ENCODE measurements around the gene TMEM201.

Gene TMEM201

GRCh38 chr1:9600861-9601834, 12.4 kb downstream of the TMEM201 start:
- no peak for DNase-seq (ENCODE audit: low spot score)

- DNase-seq (ENCODE audit: low spot score), result no peak
Observed at GRCh38 chr1:9601942-9602793, 13.5 kb downstream of the TMEM201 start.

GRCh38 chr1:9602794-9603167, 14.1 kb downstream of the TMEM201 start:
- no peak for DNase-seq (ENCODE audit: low spot score)

GRCh38 chr1:9603307-9603706, 14.6 kb downstream of the TMEM201 start:
- DNase-seq (ENCODE audit: low spot score), result no peak

- DNase-seq (ENCODE audit: low spot score), result no peak
Observed at GRCh38 chr1:9603766-9604753, 15.3 kb downstream of the TMEM201 start.

- no peak for DNase-seq (ENCODE audit: low spot score)
Observed at GRCh38 chr1:9604836-9605235, 16.1 kb downstream of the TMEM201 start.

GRCh38 chr1:9605946-9606455, 17.3 kb downstream of the TMEM201 start:
- DNase-seq (ENCODE audit: low spot score), result no peak

- no peak for DNase-seq (ENCODE audit: low spot score)
Observed at GRCh38 chr1:9606458-9606857, 17.7 kb downstream of the TMEM201 start.

- no peak for DNase-seq (ENCODE audit: low spot score)
Observed at GRCh38 chr1:9606948-9607347, 18.2 kb downstream of the TMEM201 start.

GRCh38 chr1:9607352-9607751, 18.6 kb downstream of the TMEM201 start:
- no peak for DNase-seq (ENCODE audit: low spot score)

GRCh38 chr1:9609998-9610397, 21.3 kb downstream of the TMEM201 start:
- DNase-seq (ENCODE audit: low spot score), result no peak

GRCh38 chr1:9610548-9610947, 21.8 kb downstream of the TMEM201 start:
- DNase-seq (ENCODE audit: low spot score), result no peak

- no peak for DNase-seq (ENCODE audit: low spot score)
Observed at GRCh38 chr1:9611716-9612115, 23.0 kb downstream of the TMEM201 start.

- no peak for DNase-seq (ENCODE audit: low spot score)
Observed at GRCh38 chr1:9612162-9612845, 23.6 kb downstream of the TMEM201 start.

GRCh38 chr1:9612871-9613624, 24.3 kb downstream of the TMEM201 start:
- no peak for DNase-seq (ENCODE audit: low spot score)

GRCh38 chr1:9613625-9614299, 25.1 kb downstream of the TMEM201 start:
- no peak for DNase-seq (ENCODE audit: low spot score)

- DNase-seq (ENCODE audit: low spot score), result peak; percentile 53
Observed at GRCh38 chr1:9615316-9616063, 26.8 kb downstream of the TMEM201 start.

- DNase-seq (ENCODE audit: low spot score), result no peak
Observed at GRCh38 chr1:9618909-9619679, 30.4 kb downstream of the TMEM201 start.
